Nephron progenitor cell (in vitro differentiated cells): ENCODE data around the gene NFAM1.

ENCODE experiments used
- DNase-seq: peaks from one replicate; pipeline ENCODE4 v3.0.0; 2021
- H3K27ac Mint-ChIP-seq: 2 replicates; pipeline ENCODE4 v1.8.0; 2021; ENCODE audit warnings: mild to moderate bottlenecking, moderate library complexity, mixed read lengths
- H3K27me3 Mint-ChIP-seq: 2 replicates; pipeline ENCODE4 v1.8.0; 2021; ENCODE audit warnings: mild to moderate bottlenecking, low read depth, mixed read lengths; ENCODE audit not compliant: poor library complexity
- H3K36me3 Mint-ChIP-seq: 2 replicates; pipeline ENCODE4 v1.8.0; 2021; ENCODE audit warnings: low read depth, mixed read lengths
- H3K4me1 Mint-ChIP-seq: 2 replicates; pipeline ENCODE4 v1.8.0; 2021; ENCODE audit warnings: mixed read lengths
- H3K4me3 Mint-ChIP-seq: 2 replicates; pipeline ENCODE4 v1.8.0; 2021; ENCODE audit warnings: mild to moderate bottlenecking, moderate library complexity, mixed read lengths
- H3K9me3 Mint-ChIP-seq: 2 replicates; pipeline ENCODE4 v1.8.0; 2021; ENCODE audit warnings: mild to moderate bottlenecking, moderate library complexity, mixed read lengths
- TF ChIP-seq, protein P1 (sequence below): fragments of 200-600 bp; sonication (generic); IDR thresholded peaks from 2 replicates; pipeline ENCODE4 v1.5.0; 2021; ENCODE audit warnings: antibody characterized with exemption

Gene NFAM1

DNA sequence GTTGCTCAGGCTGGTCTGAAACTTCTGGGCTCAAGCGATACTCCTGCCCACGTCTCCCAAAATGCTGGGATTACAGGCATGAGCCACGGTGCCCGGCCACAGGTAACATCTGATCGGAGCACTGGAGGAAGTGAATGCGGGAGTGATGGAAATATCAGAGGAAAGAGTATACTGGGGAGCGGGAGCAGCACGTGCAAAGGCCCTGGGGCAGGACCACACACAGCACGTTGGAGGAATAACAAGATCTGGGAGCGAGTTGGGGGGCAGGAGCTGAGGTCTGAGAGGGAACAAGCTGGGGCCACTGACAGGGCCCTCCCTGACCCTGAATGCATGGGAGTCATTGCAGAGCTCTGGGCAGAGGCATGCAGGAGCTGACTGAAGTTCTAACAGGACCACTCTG is 70.7 kb downstream of the NFAM1 start:
- peaks cover 30% of the 10 kb centered on the region for H3K4me1 Mint-ChIP-seq
- no peak overlapping the region for H3K4me3 Mint-ChIP-seq
- H3K27ac Mint-ChIP-seq = no peak overlapping the region
- TF ChIP-seq, protein P1, sequence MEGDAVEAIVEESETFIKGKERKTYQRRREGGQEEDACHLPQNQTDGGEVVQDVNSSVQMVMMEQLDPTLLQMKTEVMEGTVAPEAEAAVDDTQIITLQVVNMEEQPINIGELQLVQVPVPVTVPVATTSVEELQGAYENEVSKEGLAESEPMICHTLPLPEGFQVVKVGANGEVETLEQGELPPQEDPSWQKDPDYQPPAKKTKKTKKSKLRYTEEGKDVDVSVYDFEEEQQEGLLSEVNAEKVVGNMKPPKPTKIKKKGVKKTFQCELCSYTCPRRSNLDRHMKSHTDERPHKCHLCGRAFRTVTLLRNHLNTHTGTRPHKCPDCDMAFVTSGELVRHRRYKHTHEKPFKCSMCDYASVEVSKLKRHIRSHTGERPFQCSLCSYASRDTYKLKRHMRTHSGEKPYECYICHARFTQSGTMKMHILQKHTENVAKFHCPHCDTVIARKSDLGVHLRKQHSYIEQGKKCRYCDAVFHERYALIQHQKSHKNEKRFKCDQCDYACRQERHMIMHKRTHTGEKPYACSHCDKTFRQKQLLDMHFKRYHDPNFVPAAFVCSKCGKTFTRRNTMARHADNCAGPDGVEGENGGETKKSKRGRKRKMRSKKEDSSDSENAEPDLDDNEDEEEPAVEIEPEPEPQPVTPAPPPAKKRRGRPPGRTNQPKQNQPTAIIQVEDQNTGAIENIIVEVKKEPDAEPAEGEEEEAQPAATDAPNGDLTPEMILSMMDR = no peak
- H3K27me3 Mint-ChIP-seq = peaks cover 49% of the 10 kb centered on the region
- H3K9me3 Mint-ChIP-seq = no peaks in the 10 kb centered on the region
- no peak for DNase-seq
- H3K36me3 Mint-ChIP-seq = no peaks in the 10 kb centered on the region

DNA sequence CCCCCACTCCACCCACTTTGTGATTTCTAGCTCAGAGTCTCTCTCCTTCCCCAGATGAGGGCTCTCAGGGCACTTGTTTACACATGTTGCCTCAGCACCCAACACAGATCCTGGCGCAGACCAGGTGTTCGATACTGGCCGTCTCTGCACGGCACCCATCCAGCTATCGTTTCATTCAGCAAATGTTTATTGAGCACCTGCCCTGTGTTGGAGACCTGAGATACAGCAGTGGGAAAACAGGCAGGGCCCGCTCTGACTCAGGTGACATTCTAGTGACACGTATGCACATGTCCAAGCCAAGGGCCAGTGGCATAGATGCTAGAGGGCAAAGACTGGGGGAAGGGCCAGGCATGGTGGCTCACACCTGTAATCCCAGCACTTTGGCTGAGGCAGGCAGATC is 71.9 kb downstream of the NFAM1 start:
- Mint-ChIP-seq H3K4me3 (no peak overlapping the region), H3K9me3 (no peaks in the 10 kb centered on the region), H3K27me3 (peaks cover 40% of the 10 kb centered on the region), H3K4me1 (peaks cover 21% of the 10 kb centered on the region), H3K27ac (no peak overlapping the region), H3K36me3 (no peaks in the 10 kb centered on the region)
- no peak for DNase-seq
- TF ChIP-seq, protein P1 = no peak

DNA sequence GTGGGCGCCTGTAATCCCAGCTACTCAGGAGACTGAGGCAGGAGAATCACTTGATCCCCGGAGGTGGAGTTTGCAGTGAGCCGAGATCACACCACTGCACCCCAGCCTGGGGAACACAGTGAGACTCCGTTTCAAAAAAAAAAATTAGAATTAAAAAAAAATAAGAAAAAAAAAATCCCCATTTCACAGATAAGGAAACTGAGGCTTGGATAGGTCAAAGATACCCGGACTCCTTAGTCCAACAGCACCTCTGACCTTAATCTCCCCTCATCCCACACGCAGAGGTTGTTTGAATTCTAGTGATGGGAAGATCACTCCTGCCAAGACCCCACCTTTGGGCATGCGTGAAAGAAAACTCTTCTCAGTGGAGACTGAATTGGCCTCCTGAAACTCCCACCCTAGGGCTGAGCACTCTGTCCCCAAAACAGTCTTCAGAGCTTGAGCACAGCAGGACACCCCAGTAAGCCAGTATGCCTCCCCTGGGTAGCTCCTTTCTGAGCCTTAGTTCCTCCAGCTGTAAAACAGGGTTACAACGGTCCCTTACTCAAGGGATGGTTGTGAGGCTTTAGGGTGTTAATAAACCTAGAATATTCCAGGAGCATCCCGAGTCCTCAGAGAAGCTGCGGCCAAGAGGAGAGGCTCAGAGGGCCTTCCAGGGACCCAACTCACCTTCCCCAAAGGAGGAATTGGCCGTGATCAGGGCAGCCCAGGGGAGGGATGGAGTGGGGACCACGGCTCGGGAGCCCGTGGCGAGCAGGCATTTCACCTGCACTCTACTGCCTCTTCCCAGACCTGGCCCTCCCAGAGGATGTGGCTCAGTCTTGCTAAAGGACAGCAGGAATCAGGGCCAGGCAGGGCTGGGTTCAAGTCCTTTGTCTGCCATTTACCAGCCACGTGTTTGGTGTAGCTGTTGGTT is 73.3 kb downstream of the NFAM1 start:
- Mint-ChIP-seq H3K4me3 (no peak overlapping the region), H3K27ac (no peak overlapping the region), H3K4me1 (peaks cover 14% of the 10 kb centered on the region), H3K9me3 (no peaks in the 10 kb centered on the region), H3K36me3 (no peaks in the 10 kb centered on the region), H3K27me3 (peaks cover 33% of the 10 kb centered on the region)
- DNase-seq = no peak
- TF ChIP-seq, protein P1 = no peak

DNA sequence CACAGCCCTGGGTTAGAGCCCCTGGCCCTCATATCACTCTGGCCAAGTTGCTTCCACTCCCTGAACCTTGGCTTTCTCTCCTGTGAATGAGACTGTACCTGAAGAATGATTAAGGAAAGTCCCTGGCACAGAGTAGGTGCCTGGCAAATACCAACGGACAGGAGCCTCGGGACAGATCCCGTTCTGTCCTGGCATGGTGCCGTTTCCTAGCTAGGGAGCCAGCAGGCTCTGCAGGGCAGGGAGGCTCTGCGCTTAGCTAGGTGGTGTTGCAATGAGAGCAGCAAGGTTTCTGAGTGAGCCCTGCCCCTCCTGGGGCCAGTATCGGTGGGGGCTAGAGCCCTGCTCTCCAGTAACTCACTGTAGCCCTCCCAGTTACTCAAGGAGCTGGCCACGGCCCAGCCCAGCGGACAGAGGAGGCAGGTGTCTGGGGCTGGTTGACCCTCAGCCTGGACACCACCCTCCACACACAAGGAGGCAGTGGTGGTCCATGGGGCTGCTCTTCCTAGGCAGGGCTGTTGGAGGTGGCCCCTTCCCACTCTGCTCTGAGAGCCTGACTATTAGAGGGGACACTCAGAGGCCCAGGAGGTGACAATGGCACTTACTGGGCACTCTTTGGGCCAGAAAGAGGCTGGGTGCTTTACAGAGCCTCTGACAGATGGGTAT is 74.4 kb downstream of the NFAM1 start:
- no peaks in the 10 kb centered on the region for H3K36me3 Mint-ChIP-seq
- no peaks in the 10 kb centered on the region for H3K9me3 Mint-ChIP-seq
- H3K27me3 Mint-ChIP-seq = peaks cover 28% of the 10 kb centered on the region
- TF ChIP-seq, protein P1 = no peak
- H3K4me3 Mint-ChIP-seq = no peak overlapping the region
- H3K27ac Mint-ChIP-seq = no peak overlapping the region
- peaks cover 15% of the 10 kb centered on the region for H3K4me1 Mint-ChIP-seq
- DNase-seq = no peak

DNA sequence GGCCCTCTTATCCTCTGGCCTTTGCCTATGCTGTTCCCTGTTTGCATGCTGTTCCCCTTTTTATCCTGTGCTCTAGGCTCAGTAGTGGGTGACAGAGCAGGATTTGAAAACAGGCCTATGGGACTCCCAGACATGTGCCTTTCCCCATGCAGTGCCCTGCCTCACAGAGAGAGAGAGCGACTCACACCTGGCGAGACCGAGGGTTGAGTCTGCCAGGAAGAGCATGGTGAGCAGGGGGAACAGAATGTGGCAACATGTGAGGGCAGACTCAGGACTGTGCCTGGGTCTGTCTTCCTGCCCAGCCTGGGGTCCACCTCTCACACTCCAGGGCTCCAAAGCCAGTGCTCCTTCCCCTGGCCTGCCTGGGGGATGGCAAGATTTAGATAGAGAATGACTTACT is 75.0 kb downstream of the NFAM1 start:
- H3K27me3 Mint-ChIP-seq = peaks cover 31% of the 10 kb centered on the region
- peaks cover 15% of the 10 kb centered on the region for H3K4me1 Mint-ChIP-seq
- no peak for DNase-seq
- H3K4me3 Mint-ChIP-seq = no peak overlapping the region
- H3K9me3 Mint-ChIP-seq = no peaks in the 10 kb centered on the region
- H3K36me3 Mint-ChIP-seq = no peaks in the 10 kb centered on the region
- no peak overlapping the region for H3K27ac Mint-ChIP-seq
- TF ChIP-seq, protein P1 = no peak
